Measurements from ENCODE around the gene DBX1.

DNA sequence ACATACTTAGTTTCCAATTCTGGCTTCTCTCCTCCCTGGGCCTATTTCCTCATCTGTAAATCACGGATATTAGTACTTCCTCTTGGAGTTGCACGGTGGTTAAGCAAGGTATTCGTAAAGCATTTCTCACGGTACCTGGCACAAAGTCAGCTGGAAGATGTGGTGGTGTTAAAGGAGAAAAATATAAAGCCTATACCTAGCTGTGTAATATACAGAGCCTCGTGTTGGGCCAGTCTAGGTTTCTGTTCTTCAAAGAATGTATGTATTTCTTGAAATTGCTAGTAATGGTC lies 47.2 kb downstream of the DBX1 start:
- no peak for TF ChIP-seq EP300 (IDR thresholded peaks at IDR 0.05)
- TF ChIP-seq, protein P1, sequence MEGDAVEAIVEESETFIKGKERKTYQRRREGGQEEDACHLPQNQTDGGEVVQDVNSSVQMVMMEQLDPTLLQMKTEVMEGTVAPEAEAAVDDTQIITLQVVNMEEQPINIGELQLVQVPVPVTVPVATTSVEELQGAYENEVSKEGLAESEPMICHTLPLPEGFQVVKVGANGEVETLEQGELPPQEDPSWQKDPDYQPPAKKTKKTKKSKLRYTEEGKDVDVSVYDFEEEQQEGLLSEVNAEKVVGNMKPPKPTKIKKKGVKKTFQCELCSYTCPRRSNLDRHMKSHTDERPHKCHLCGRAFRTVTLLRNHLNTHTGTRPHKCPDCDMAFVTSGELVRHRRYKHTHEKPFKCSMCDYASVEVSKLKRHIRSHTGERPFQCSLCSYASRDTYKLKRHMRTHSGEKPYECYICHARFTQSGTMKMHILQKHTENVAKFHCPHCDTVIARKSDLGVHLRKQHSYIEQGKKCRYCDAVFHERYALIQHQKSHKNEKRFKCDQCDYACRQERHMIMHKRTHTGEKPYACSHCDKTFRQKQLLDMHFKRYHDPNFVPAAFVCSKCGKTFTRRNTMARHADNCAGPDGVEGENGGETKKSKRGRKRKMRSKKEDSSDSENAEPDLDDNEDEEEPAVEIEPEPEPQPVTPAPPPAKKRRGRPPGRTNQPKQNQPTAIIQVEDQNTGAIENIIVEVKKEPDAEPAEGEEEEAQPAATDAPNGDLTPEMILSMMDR (IDR thresholded peaks at IDR 0.05), result no peak

Data from stomach (tissue), 4 donors.